ENCODE results near the gene OR4D11.
A peak's percentile ranks its signal among the peaks of the same experiment; 100 is the strongest.

The OR4D11 gene

GRCh38 chr11:59548309-59548656 lies 44.9 kb downstream of the OR4D11 start:
- no peak for DNase-seq (ENCODE audit: low read depth in 2 of 2)

DNA sequence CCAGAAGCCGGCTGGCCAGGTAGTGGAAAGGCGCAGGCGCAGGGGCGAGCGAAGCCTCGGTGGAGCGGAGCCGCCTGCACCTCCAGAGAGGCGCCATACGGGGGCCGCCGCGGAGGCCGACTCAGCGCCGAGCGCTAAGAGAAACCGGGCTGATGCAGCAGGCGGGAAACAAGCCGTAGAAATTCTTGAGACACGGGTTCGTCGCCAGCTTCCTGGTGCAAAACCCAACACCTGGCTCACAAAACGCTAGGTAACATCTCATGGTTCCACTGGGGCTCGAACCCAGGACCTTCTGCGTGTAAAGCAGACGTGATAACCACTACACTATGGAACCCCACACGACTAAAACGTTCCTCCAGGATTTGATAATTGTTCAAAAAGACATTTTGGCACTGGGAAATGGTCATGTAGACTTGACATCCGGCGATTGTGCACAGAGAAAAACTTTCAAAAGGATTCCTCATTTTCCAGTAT lies 47.0 kb downstream of the OR4D11 start:
- peak; percentile 83 for DNase-seq (ENCODE audit: low read depth in 2 of 2)

- peak; percentile 58 to 72 for DNase-seq (ENCODE audit: low read depth in 2 of 2)
Measured at GRCh38 chr11:59550842-59551658, 47.7 kb downstream of the OR4D11 start.

DNA sequence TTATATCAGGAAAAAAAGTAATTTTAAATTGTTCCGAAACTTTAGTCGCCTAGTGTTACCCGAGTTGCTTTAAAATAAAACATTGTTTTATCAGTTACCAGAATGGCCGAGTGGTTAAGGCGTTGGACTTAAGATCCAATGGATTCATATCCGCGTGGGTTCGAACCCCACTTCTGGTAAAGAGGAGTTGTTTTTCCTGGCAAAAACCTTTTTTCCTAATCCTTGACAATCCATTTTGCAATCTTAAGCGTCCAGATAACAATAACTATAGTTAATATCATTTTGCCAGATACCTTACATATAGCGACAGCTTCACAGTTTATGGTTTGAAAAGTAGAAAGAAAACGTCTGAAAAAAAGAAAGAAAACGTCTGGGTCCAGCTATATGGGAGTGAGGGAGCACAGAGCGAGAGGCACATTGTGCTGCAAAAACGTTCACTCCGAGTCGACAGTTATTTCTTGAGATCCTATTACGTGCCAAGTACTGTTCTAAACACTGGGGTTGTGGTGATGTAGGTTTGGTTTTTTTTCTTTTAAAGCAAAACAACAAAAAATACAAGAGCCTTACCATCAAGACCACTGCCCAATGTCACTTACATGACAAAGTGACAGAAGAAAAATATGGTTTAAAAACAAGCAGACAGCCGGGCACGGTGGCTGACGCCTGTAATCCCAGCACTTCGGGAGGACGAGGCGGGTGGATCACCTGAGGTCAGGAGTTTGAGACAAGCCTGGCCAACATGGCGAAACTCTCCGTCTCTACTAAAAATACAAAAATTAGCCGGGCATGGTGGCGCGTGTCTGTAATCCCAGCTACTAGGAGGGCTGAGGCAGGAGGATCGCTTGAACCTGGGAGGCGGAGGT lies 48.5 kb downstream of the OR4D11 start:
- DNase-seq (ENCODE audit: low read depth in 2 of 2): no peak

DNA sequence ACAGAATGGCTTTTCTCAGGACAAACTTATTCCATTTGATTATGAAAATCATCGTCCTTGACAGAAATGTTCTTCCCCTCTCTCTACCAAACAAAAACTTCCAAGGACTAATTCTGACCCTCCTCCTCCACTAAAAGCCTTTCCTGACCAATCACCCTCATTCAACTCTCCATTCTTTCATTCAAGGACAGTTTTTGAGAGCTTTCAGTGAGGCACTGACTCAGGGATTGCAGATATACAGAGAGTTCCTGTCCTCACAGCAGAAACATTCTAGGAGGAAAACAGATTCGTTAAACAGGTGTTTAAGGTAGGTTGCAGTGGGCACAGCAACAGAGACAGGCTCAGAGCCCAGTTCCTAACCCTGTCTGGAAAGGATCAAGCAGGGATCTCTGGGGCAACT lies 49.5 kb downstream of the OR4D11 start:
- no peak for DNase-seq (ENCODE audit: low read depth in 2 of 2)

- DNase-seq (ENCODE audit: low read depth in 2 of 2): no peak
Measured at GRCh38 chr11:59553323-59553722, 49.9 kb downstream of the OR4D11 start.
